A549 (cell line): ENCODE results near the gene FUOM.

Source experiments
- CTCF ChIP-seq: fragments of >200 bp; sonication (Bioruptor Twin); formaldehyde crosslinking; IDR thresholded peaks from 3 replicates; pipeline ENCODE4 v1.5.1; 2016
- USF2 ChIP-seq: fragments of 450-650 bp; IDR thresholded peaks from 2 replicates; pipeline ENCODE4 v1.6.1; 2014; ENCODE audit warnings: antibody characterized with exemption

DNA sequence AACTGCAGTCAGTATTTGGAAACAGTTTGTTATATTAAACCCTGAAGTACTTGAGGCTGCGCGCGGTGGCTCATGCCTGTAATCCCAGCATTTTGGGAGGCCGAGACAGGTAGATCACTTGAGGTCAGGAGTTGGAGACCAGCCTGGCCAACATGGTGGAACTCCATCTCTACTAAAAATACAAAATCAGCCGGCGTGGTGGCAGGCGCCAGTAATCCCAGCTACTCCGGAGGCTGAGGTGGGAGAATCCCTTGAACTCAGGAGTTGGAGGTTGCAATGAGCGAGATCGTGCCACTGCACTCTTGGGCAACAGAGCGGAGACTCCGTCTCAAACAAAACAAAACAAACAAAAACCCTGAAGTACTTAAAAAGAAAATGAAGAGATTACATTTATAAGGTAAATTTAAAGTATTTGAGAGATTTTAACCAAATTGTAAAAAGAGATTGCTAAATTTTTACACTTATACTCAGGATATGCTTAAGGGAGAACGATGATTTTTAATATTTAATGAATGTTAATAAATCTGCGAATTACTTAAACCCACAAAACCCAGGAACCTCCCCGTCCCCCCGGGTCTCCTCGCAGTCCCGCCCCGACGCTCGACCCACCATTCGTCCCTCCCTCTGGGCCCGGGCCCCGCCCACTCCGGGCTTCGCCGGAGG lies 35.7 kb upstream of the FUOM start:
- TF ChIP-seq CTCF (no peak), USF2 (no peak)
